ENCODE measurements around the gene ZNF263. TPM values are rescaled to one million over a fixed set of nuclear protein-coding genes. Genes with fewer than 3 reads are reported as not detected.

The ZNF263 gene
- total and polyA plus RNA-seq, 11 donors: 5.3 to 18.7 (median 9.6) TPM

DNA sequence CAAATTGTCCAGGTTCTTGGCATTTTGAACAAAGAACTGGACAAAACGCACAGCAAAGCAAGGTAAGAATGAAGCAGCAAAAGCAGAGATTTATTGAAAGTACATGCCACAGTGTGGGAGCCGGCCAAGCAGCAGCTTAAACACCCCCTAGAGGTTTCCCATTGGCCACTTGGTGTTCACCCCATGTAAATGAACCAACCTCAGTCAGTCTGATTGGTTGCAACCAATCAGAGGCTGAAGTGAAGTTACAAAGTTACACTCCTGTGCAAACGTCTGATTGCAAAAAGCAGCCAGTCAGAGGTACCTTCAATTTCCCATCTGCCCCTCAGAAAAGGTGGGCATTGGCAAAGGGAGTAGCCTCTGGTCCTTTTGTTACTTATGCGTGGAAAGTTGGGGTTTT, 8.8 kb upstream of the ZNF263 start:
- WGBS, 4 donors: 59 to 69% (median 64%) methylated on average over 4 of the region's 4 CpGs
- intact Hi-C loops (cut with DNase I): no loop called here
- Histone ChIP-seq H3K36me3 (no peaks in the 10 kb centered on the region), H3K4me3 (no peak overlapping the region), H3K9me3 (peaks cover 0 to 59% (median 0%) of the 10 kb centered on the region in 12 donors), H3K27ac (no peak overlapping the region), H3K4me1 (no peaks in the 10 kb centered on the region), H3K27me3 (no peaks in the 10 kb centered on the region)
- DNase-seq: no peak
- no peak for ATAC-seq
- TF ChIP-seq, protein P1, sequence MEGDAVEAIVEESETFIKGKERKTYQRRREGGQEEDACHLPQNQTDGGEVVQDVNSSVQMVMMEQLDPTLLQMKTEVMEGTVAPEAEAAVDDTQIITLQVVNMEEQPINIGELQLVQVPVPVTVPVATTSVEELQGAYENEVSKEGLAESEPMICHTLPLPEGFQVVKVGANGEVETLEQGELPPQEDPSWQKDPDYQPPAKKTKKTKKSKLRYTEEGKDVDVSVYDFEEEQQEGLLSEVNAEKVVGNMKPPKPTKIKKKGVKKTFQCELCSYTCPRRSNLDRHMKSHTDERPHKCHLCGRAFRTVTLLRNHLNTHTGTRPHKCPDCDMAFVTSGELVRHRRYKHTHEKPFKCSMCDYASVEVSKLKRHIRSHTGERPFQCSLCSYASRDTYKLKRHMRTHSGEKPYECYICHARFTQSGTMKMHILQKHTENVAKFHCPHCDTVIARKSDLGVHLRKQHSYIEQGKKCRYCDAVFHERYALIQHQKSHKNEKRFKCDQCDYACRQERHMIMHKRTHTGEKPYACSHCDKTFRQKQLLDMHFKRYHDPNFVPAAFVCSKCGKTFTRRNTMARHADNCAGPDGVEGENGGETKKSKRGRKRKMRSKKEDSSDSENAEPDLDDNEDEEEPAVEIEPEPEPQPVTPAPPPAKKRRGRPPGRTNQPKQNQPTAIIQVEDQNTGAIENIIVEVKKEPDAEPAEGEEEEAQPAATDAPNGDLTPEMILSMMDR (IDR thresholded peaks at IDR 0.05): no peak
- TF ChIP-seq POLR2A (IDR thresholded peaks at IDR 0.05): no peak

DNA sequence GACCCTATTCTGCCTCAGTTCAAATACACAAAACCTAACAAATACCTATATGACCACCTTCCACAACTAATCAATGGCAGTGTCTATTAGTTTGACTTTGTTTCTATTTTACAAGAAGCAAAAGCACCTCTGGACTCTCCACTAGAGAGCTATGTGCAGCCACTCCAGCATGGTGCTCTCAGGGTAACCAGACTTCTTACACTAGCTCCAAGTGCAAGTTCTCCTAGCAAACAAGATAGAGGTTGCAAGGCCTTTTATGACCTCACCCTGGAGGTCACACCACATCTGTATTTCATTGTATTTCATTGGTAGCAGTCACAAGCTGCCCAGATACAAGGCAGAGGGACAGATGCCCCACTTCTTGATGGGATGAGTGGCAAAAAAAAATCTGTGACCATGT, 8.3 kb upstream of the ZNF263 start:
- Histone ChIP-seq H3K4me1 (no peaks in the 10 kb centered on the region), H3K9me3 (peaks cover 0 to 54% (median 0%) of the 10 kb centered on the region in 12 donors), H3K36me3 (no peaks in the 10 kb centered on the region), H3K27me3 (no peaks in the 10 kb centered on the region), H3K27ac (no peak overlapping the region), H3K4me3 (no peak overlapping the region)
- intact Hi-C loops (cut with DNase I): no loop called here
- no peak for DNase-seq
- no peak for ATAC-seq
- TF ChIP-seq, protein P1 (IDR thresholded peaks at IDR 0.05): no peak
- no peak for TF ChIP-seq POLR2A (IDR thresholded peaks at IDR 0.05)

GRCh38 chr16:3276679-3277078, 6.6 kb upstream of the ZNF263 start:
- ATAC-seq: no peak
- peaks cover 0 to 2% (median under 1%) of the 10 kb centered on the region in 12 donors for H3K4me1 ChIP-seq
- H3K27me3 ChIP-seq: no peaks in the 10 kb centered on the region
- H3K36me3 ChIP-seq: no peaks in the 10 kb centered on the region
- no peak for DNase-seq
- WGBS, 4 donors: 80 to 89% (median 86%) methylated on average over 5 of the region's 5 CpGs
- TF ChIP-seq POLR2A (IDR thresholded peaks at IDR 0.05): no peak
- TF ChIP-seq, protein P1 (IDR thresholded peaks at IDR 0.05): no peak
- H3K4me3 ChIP-seq: no peak overlapping the region
- no peak overlapping the region for H3K27ac ChIP-seq
- peaks cover 0 to 42% (median 0%) of the 10 kb centered on the region in 12 donors for H3K9me3 ChIP-seq
- intact Hi-C loops (cut with DNase I): no loop called here

DNA sequence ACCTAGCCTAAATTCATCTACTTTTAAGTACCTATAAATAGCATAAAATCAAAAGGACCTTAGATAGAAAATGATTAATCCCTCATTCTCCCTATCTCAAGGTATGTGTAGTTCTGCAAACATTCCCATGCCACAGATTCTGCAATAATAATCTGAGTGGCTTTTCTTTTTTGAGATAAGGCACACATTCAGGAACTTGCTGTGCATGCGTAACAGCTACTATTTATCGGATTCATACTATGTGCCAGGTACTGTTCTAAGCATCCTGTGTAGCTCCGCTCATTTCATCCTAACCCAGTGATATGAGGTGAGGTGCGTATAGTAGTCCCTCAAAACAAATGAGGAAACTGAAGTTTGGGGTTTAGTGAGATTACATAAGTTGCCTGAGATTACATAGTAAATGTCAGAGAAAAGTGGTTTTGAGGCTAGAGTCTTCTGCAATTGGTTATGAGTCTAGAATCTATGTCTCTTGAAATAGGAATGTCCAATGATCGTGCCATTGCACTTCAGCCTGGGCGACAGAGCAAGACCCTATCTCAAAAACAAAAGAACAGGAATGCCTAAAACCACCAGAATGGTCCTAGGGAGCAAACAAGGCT, 2.0 kb upstream of the ZNF263 start:
- intact Hi-C loops (cut with DNase I): loop anchor here in 7 of 10 donors (5.0 to 10.0 kb wide), 6 partner anchors 47 to 223 kb away; partner anchors contain the start of genes CLUAP1 (in 3 of the 7) and ZNF200 (in 1 of the 7)
- TF ChIP-seq, protein P1 (IDR thresholded peaks at IDR 0.05): no peak
- TF ChIP-seq POLR2A (IDR thresholded peaks at IDR 0.05): no peak

More for the DNA sequence above, 2.0 kb upstream of the ZNF263 start:
- WGBS, 4 donors: 91 to 94% (median 92%) methylated on average over 6 of the region's 6 CpGs
- ATAC-seq (no peak), DNase-seq (no peak)
- H3K36me3 ChIP-seq: peaks cover 0 to 17% (median 9%) of the 10 kb centered on the region in 9 donors
- H3K27ac ChIP-seq: no peak overlapping the region
- H3K4me1 ChIP-seq: peaks cover 0 to 30% (median 24%) of the 10 kb centered on the region in 12 donors
- H3K9me3 ChIP-seq: peaks cover 0 to 22% (median 2%) of the 10 kb centered on the region in 12 donors
- peak overlapping the region in 1 of 12 donors; percentile 98 for H3K4me3 ChIP-seq
- H3K27me3 ChIP-seq: no peaks in the 10 kb centered on the region
